Activated T-helper 1 cell treated with anti-CD3 and anti-CD28 coated beads, Interleukin-2, amount 50 U/mL, for 16 hours (primary cell): ENCODE measurements around the gene FAR2.
"Not testable (repeated sequence)": the region's sequence is repeated elsewhere in the genome, so short reads cannot be mapped to it uniquely, and the experiment has no call there.

Source experiments
- DNase-seq, 2 donors: peaks; one replicate each; pipeline ENCODE4 v3.0.0-alpha.2; 2020; ENCODE audit warnings: low read depth in 1 of 2, low spot score in 1 of 2

The FAR2 gene

GRCh38 chr12:29230800-29231560 is 81.9 kb downstream of the FAR2 start:
- DNase-seq, result no peak

- DNase-seq, result no peak
Observed at GRCh38 chr12:29232086-29232485, 83.0 kb downstream of the FAR2 start.

GRCh38 chr12:29234552-29234951 is 85.5 kb downstream of the FAR2 start:
- DNase-seq, result no peak

- no peak for DNase-seq
Observed at GRCh38 chr12:29234965-29235626, 86.0 kb downstream of the FAR2 start.

- DNase-seq, result no peak
Observed at GRCh38 chr12:29238822-29239291, 89.8 kb downstream of the FAR2 start.

GRCh38 chr12:29239336-29239735 is 90.3 kb downstream of the FAR2 start:
- DNase-seq, result no peak

GRCh38 chr12:29240441-29240840 is 91.4 kb downstream of the FAR2 start:
- DNase-seq, result no peak

- DNase-seq, result no peak
Observed at GRCh38 chr12:29241821-29242591, 92.9 kb downstream of the FAR2 start.

GRCh38 chr12:29242921-29243431 is 93.9 kb downstream of the FAR2 start:
- DNase-seq, result no peak

GRCh38 chr12:29244159-29244765 is 95.2 kb downstream of the FAR2 start:
- no peak for DNase-seq

GRCh38 chr12:29245246-29245645 is 96.2 kb downstream of the FAR2 start:
- DNase-seq, result no peak

GRCh38 chr12:29249930-29250329 is 100.9 kb downstream of the FAR2 start:
- no peak for DNase-seq

- no peak for DNase-seq
Observed at GRCh38 chr12:29253906-29254625, 105.0 kb downstream of the FAR2 start.

- no peak for DNase-seq
Observed at GRCh38 chr12:29255042-29255441, 106.0 kb downstream of the FAR2 start.

GRCh38 chr12:29256598-29256997 is 107.5 kb downstream of the FAR2 start:
- no peak for DNase-seq

GRCh38 chr12:29257687-29258086 is 108.6 kb downstream of the FAR2 start:
- not testable (repeated sequence) for DNase-seq

GRCh38 chr12:29264424-29264823 is 115.3 kb downstream of the FAR2 start:
- no peak for DNase-seq

GRCh38 chr12:29269706-29270408 is 120.8 kb downstream of the FAR2 start:
- DNase-seq, result no peak

- no peak for DNase-seq
Observed at GRCh38 chr12:29270446-29270845, 121.4 kb downstream of the FAR2 start.
